Endodermal cell (in vitro differentiated cells): ENCODE measurements around the gene PAMR1. TPM values are rescaled to one million over a fixed set of nuclear protein-coding genes. Genes with fewer than 3 reads are reported as not detected.
"Not testable (repeated sequence)": the region's sequence is repeated elsewhere in the genome, so short reads cannot be mapped to it uniquely, and the experiment has no call there.

ENCODE experiments used
- DNase-seq: peaks from one replicate; pipeline ENCODE4 v3.0.0-alpha.2; 2017
- H3K27ac ChIP-seq: 2 replicates; pipeline ENCODE4 v1.5.1; 2013; ENCODE audit warnings: mild to moderate bottlenecking, low read depth, low read length, moderate library complexity
- H3K27me3 ChIP-seq: 2 replicates; pipeline ENCODE4 v1.6.1; 2013; ENCODE audit warnings: mild to moderate bottlenecking, low read length, moderate library complexity; ENCODE audit not compliant: insufficient read depth, control insufficient read depth, poor library complexity, severe bottlenecking
- H3K36me3 ChIP-seq: 2 replicates; pipeline ENCODE4 v1.7.0; 2013; ENCODE audit warnings: mild to moderate bottlenecking, low read length, moderate library complexity; ENCODE audit not compliant: control insufficient read depth, insufficient read depth
- H3K4me1 ChIP-seq: one replicate; pipeline ENCODE4 v1.7.0; 2013; ENCODE audit warnings: low read length; ENCODE audit not compliant: control insufficient read depth, insufficient read depth
- H3K4me3 ChIP-seq: 2 replicates; pipeline ENCODE4 v1.5.1; 2013; ENCODE audit warnings: mild to moderate bottlenecking, low read length, moderate library complexity
- H3K9ac ChIP-seq: 2 replicates; pipeline ENCODE4 v1.6.1; 2013; ENCODE audit warnings: mild to moderate bottlenecking, low read length, moderate library complexity; ENCODE audit not compliant: poor library complexity, severe bottlenecking; ENCODE audit errors: extremely low read depth
- H3K9me3 ChIP-seq: 2 replicates; pipeline ENCODE4 v1.6.1; 2013; ENCODE audit warnings: mild to moderate bottlenecking, low read length, moderate library complexity; ENCODE audit not compliant: control insufficient read depth
- H3K27ac Mint-ChIP-seq: 2 replicates; pipeline ENCODE4 v1.8.0; 2020; ENCODE audit warnings: mixed read lengths
- H3K27me3 Mint-ChIP-seq: 2 replicates; pipeline ENCODE4 v1.8.0; 2021; ENCODE audit warnings: mild to moderate bottlenecking, mixed read lengths; ENCODE audit not compliant: insufficient read depth
- H3K36me3 Mint-ChIP-seq: 2 replicates; pipeline ENCODE4 v1.8.0; 2020; ENCODE audit warnings: low read depth, mixed read lengths
- H3K4me1 Mint-ChIP-seq: 2 replicates; pipeline ENCODE4 v1.8.0; 2020; ENCODE audit warnings: mixed read lengths
- H3K4me3 Mint-ChIP-seq: 2 replicates; pipeline ENCODE4 v1.8.0; 2020; ENCODE audit warnings: mild to moderate bottlenecking, moderate library complexity, mixed read lengths
- H3K9me3 Mint-ChIP-seq: 2 replicates; pipeline ENCODE4 v1.8.0; 2020; ENCODE audit warnings: mild to moderate bottlenecking, mixed read lengths
- WGBS, 2 experiments: methylation state at CpG; one replicate each; pipeline versions ENCODE4 v1.1.5 to v1.1.7; 2013; ENCODE audit warnings: missing lambda C conversion rate in 2 of 2, mixed read lengths in 1 of 2; ENCODE audit not compliant: insufficient coverage in 1 of 2, insufficient read length in 1 of 2; 5-methylcytosine and 5-hydroxymethylcytosine counted together
- total RNA-seq, 2 donors: library from RNA; stranded (reverse); fragmentation: NEBNext Ultra II Directional in 1 of 2; extraction: Animal tissue kit (Norgen Biotek cat#: 25700) in 1 of 2; gene quantifications; 2 replicates in 1 of 2; 3 replicates in 1 of 2; pipeline ENCODE4 v1.2.1, GENCODE V29; 2021
- TF ChIP-seq, protein P1 (sequence below): fragments of 200-600 bp; sonication (generic); conservative IDR thresholded peaks from 2 replicates; pipeline ENCODE4 v1.5.0; 2021; ENCODE audit warnings: antibody characterized with exemption, mild to moderate bottlenecking

Gene PAMR1
- total RNA-seq, 2 donors from 2014 or later = 55.3 to 79.0 TPM

GRCh38 chr11:35549787-35550186 lies 24.4 kb upstream of the PAMR1 start:
- no peak overlapping the region for H3K9ac ChIP-seq
- Mint-ChIP-seq H3K27me3 (no peaks in the 10 kb centered on the region), H3K27ac (no peak overlapping the region), H3K36me3 (no peaks in the 10 kb centered on the region), H3K4me3 (no peak overlapping the region), H3K4me1 (peaks cover 53% of the 10 kb centered on the region), H3K9me3 (no peaks in the 10 kb centered on the region)
- no peak overlapping the region for H3K4me3 ChIP-seq
- no peaks in the 10 kb centered on the region for H3K27me3 ChIP-seq
- H3K9me3 ChIP-seq = no peaks in the 10 kb centered on the region
- 64 to 71% methylated on average over 2 to 3 of the region's 3 CpGs for WGBS, 2 experiments
- H3K36me3 ChIP-seq = no peaks in the 10 kb centered on the region
- H3K27ac ChIP-seq = no peak overlapping the region
- TF ChIP-seq, protein P1, sequence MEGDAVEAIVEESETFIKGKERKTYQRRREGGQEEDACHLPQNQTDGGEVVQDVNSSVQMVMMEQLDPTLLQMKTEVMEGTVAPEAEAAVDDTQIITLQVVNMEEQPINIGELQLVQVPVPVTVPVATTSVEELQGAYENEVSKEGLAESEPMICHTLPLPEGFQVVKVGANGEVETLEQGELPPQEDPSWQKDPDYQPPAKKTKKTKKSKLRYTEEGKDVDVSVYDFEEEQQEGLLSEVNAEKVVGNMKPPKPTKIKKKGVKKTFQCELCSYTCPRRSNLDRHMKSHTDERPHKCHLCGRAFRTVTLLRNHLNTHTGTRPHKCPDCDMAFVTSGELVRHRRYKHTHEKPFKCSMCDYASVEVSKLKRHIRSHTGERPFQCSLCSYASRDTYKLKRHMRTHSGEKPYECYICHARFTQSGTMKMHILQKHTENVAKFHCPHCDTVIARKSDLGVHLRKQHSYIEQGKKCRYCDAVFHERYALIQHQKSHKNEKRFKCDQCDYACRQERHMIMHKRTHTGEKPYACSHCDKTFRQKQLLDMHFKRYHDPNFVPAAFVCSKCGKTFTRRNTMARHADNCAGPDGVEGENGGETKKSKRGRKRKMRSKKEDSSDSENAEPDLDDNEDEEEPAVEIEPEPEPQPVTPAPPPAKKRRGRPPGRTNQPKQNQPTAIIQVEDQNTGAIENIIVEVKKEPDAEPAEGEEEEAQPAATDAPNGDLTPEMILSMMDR = no peak
- peaks cover 24% of the 10 kb centered on the region for H3K4me1 ChIP-seq
- DNase-seq = peak; percentile 60

- peaks cover 2% of the 10 kb centered on the region for H3K9me3 Mint-ChIP-seq
- H3K4me3 ChIP-seq = peak overlapping the region; percentile 17
- no peak overlapping the region for H3K4me3 Mint-ChIP-seq
- WGBS, 2 experiments = 16 to 23% methylated on average over 4 of the region's 4 CpGs
- no peaks in the 10 kb centered on the region for H3K27me3 ChIP-seq
- H3K4me1 ChIP-seq = peaks cover 18% of the 10 kb centered on the region
- no peaks in the 10 kb centered on the region for H3K36me3 Mint-ChIP-seq
- TF ChIP-seq, protein P1 = no peak
- H3K27ac ChIP-seq = peak overlapping the region; percentile 77
- peaks cover 46% of the 10 kb centered on the region for H3K4me1 Mint-ChIP-seq
- H3K27ac Mint-ChIP-seq = peak overlapping the region; percentile 19
- H3K36me3 ChIP-seq = no peaks in the 10 kb centered on the region
- no peaks in the 10 kb centered on the region for H3K9me3 ChIP-seq
- H3K9ac ChIP-seq = no peak overlapping the region
- DNase-seq = no peak
- no peaks in the 10 kb centered on the region for H3K27me3 Mint-ChIP-seq
Observed at GRCh38 chr11:35548925-35549561, 23.6 kb upstream of the PAMR1 start.

DNA sequence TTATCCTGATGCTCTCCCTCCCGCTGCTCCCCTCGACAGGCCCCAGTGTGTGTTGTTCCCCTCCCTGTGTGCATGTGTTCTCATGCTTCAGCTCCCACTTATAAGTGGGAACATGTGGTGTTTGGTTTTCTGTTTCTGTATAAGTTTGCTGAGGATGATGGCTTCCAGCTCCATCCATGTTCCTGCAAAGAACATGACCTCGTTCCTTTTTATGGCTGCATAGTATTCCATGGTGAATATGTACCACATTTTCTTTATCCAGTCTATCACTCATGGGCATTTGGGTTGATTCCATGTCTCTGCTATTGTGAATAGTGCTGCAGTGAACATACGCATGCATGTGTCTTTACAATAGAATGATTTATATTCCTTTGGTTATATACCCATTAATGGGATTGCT lies 22.6 kb upstream of the PAMR1 start:
- not testable (repeated sequence) for H3K27ac Mint-ChIP-seq, H3K9me3 ChIP-seq, H3K4me3 Mint-ChIP-seq, H3K36me3 Mint-ChIP-seq, H3K36me3 ChIP-seq, H3K27ac ChIP-seq, H3K27me3 ChIP-seq, H3K9me3 Mint-ChIP-seq, H3K9ac ChIP-seq, H3K27me3 Mint-ChIP-seq, DNase-seq, H3K4me3 ChIP-seq
- peaks cover 26% of the 10 kb centered on the region for H3K4me1 ChIP-seq
- 78 to 92% methylated on average over 1 to 4 of the region's 4 CpGs for WGBS, 2 experiments
- peaks cover 49% of the 10 kb centered on the region for H3K4me1 Mint-ChIP-seq

DNA sequence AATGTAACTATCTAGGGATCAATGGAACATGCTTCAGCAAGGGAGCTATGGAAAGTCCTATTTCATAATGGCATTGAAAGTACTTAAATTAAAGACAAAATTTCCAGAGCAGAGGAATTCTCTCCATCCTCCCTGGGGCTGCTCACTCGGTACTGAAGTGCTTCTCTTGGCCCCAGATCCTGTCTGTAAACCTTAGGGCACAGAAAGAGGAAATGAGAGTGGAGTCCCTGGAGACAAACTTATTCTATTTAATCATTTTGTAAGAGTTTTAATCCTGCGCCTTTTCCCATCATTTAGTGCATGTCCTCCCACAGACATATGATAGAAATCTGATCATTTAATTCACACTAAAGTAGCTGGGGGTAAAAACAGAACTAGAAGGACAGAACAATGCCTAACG lies 20.9 kb upstream of the PAMR1 start:
- TF ChIP-seq, protein P1 = no peak
- Histone ChIP-seq H3K36me3 (no peaks in the 10 kb centered on the region), H3K27me3 (no peaks in the 10 kb centered on the region), H3K9me3 (no peaks in the 10 kb centered on the region), H3K27ac (no peak overlapping the region), H3K4me3 (no peak overlapping the region), H3K9ac (no peak overlapping the region), H3K4me1 (peaks cover 30% of the 10 kb centered on the region)
- Mint-ChIP-seq H3K4me3 (no peak overlapping the region), H3K27me3 (no peaks in the 10 kb centered on the region), H3K4me1 (peaks cover 61% of the 10 kb centered on the region), H3K9me3 (peaks cover 2% of the 10 kb centered on the region), H3K36me3 (no peaks in the 10 kb centered on the region), H3K27ac (no peak overlapping the region)
- WGBS, 2 experiments = 92 to 100% methylated on average over 2 to 3 of the region's 3 CpGs
- DNase-seq = no peak
